A673 (cell line): ENCODE data around the gene BTBD2. TPM values are rescaled to one million over a fixed set of nuclear protein-coding genes. Genes with fewer than 3 reads are reported as not detected.

Source experiments
- BruUV-seq: library from RNA; stranded (reverse); fragments of 400-500 nt; replicated peaks from 2 replicates; lab custom pipeline; 2021; lab: Mats Ljungman, UMichigan
- CTCF ChIA-PET: fragments of 300-600 bp; sonication (Branson Sonifier 250); formaldehyde crosslinking; loops from one replicate; lab custom pipeline; 2022; ENCODE audit warnings: antibody characterized with exemption; lab: Charles Lee
- POLR2A ChIA-PET: fragments of 300-600 bp; sonication (Branson Sonifier 250); formaldehyde crosslinking; loops from one replicate; lab custom pipeline; 2022; ENCODE audit warnings: antibody characterized with exemption; ENCODE audit not compliant: low non-redundant PET; lab: Charles Lee
- DNase-seq: peaks from one replicate; pipeline ENCODE4 v3.0.0-alpha.2; 2015; ENCODE audit warnings: low spot score
- H3K27ac ChIP-seq: fragments of 200-600 bp; sonication (generic); 2 replicates; pipeline ENCODE4 v1.5.1; 2016; ENCODE audit warnings: mixed run types, low read depth, mild to moderate bottlenecking, mixed read lengths, antibody characterized with exemption, low read length; ENCODE audit not compliant: poor library complexity, severe bottlenecking
- H3K27me3 ChIP-seq: fragments of 200-600 bp; sonication (generic); replicated peaks from 2 replicates; pipeline ENCODE4 v1.6.1; 2017; ENCODE audit warnings: mixed run types, low read depth, mild to moderate bottlenecking, mixed read lengths, antibody characterized with exemption, low read length; ENCODE audit not compliant: insufficient read depth, poor library complexity
- H3K36me3 ChIP-seq: fragments of 200-600 bp; sonication (generic); 2 replicates; pipeline ENCODE4 v1.6.1; 2016; ENCODE audit warnings: mixed run types, mild to moderate bottlenecking, mixed read lengths, antibody characterized with exemption, low read length; ENCODE audit not compliant: insufficient read depth, poor library complexity, severe bottlenecking
- H3K4me1 ChIP-seq: fragments of 200-600 bp; sonication (generic); 2 replicates; pipeline ENCODE4 v1.6.1; 2017; ENCODE audit warnings: mixed run types, mild to moderate bottlenecking, mixed read lengths, antibody characterized with exemption, low read length; ENCODE audit not compliant: insufficient read depth, poor library complexity, severe bottlenecking
- H3K4me3 ChIP-seq: fragments of 200-600 bp; sonication (generic); 2 replicates; pipeline ENCODE4 v1.5.1; 2016; ENCODE audit warnings: low read depth, mixed run types, mild to moderate bottlenecking, mixed read lengths, low read length; ENCODE audit not compliant: poor library complexity, severe bottlenecking
- H3K9me3 ChIP-seq: fragments of 200-600 bp; sonication (generic); 2 replicates; pipeline ENCODE4 v1.6.1; 2016; ENCODE audit warnings: mixed run types, low read depth, mild to moderate bottlenecking, mixed read lengths, antibody characterized with exemption, low read length; ENCODE audit not compliant: poor library complexity, severe bottlenecking
- CTCF ChIP-seq: fragments of 300-800, 200-600 bp; sonication (generic); conservative IDR thresholded peaks from 2 replicates; pipeline ENCODE4 v1.5.1; 2017; ENCODE audit warnings: low read depth, mild to moderate bottlenecking, antibody characterized with exemption, low read length, moderate library complexity, mixed read lengths
- EZH2 ChIP-seq: fragments of 200-600 bp; sonication (generic); IDR thresholded peaks from 2 replicates; pipeline ENCODE4 v1.6.1; 2017; ENCODE audit warnings: borderline replicate concordance, low read depth, mild to moderate bottlenecking, mixed read lengths, antibody characterized with exemption, low read length; ENCODE audit not compliant: poor library complexity, severe bottlenecking
- intact Hi-C: fragments of 100-400 bp; cut with micrococcal nuclease; formaldehyde crosslinking; loops from one replicate; pipeline ENCODE4 v1.10.0; 2022; ENCODE audit not compliant: unreplicated experiment
- total RNA-seq: library from RNA; stranded (reverse); gene quantifications from 2 replicates; pipeline ENCODE4 v1.2.3, GENCODE V29; 2021

Gene BTBD2
- total RNA-seq, 1 experiment from 2014 or later, result 91.7 TPM

- BruUV-seq, result no TSS peak
- TF ChIP-seq EZH2 (no peak), CTCF (no peak)
- ChIA-PET CTCF (no interaction called here), POLR2A (interaction anchor here (1.4 kb wide), 1 partner anchor 9 kb away, joined by 5 read pairs; no protein-coding TSS in a partner anchor)
- H3K27ac ChIP-seq, result peak overlapping the region; percentile 96
- DNase-seq, result no peak
- H3K4me3 ChIP-seq, result peak overlapping the region; percentile 52
- peaks cover 45% of the 10 kb centered on the region for H3K36me3 ChIP-seq
- H3K9me3 ChIP-seq, result no peaks in the 10 kb centered on the region
- H3K27me3 ChIP-seq, result no peaks in the 10 kb centered on the region
- peaks cover 26% of the 10 kb centered on the region for H3K4me1 ChIP-seq
- intact Hi-C loops, result no loop called here
Observed at GRCh38 chr19:2041433-2041682, 25.8 kb upstream of the BTBD2 start.

DNA sequence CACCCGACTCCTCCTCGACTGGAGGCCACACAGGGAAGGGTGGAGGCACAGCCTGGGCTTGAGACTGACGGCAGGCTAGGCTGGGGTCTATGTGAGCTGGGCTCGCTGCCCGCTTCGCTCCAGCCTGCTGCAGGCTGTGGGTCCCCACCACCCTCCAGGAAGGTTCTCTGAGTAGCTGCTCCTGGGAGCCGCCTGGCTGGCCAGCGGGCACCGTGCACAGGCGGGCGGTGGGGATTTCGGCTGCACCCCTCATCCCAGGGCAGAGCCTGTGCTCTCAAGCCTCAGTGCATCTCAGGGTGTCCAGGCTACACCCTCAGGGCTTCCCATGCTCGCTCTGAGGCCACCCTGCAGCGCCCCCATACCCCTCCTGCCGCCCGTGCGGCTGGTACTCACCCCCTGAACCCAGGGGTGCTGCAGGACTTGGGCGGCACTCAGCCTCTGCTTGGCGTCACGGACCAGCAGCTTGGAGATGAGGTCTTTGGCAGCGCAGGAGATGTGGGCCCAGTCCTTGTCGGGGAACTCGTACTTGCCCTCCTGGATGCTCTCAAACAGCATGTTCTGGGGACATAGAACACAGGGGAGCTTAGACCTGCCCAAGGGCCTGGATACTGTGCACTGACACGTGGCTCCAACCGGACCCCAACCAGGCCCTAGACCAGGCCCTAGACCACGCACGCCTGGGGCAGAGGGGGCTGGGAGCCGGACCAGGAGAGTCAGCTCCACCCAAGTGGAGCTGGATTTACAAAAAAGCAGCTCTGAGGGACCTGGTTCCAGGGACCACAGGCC, 25.3 kb upstream of the BTBD2 start:
- peaks cover 26% of the 10 kb centered on the region for H3K4me1 ChIP-seq
- peak overlapping the region; percentile 52 for H3K4me3 ChIP-seq
- H3K36me3 ChIP-seq, result peaks cover 44% of the 10 kb centered on the region
- no TSS peak for BruUV-seq
- ChIA-PET CTCF (no interaction called here), POLR2A (interaction anchor here (1.4 kb wide), 1 partner anchor 9 kb away, joined by 5 read pairs; no protein-coding TSS in a partner anchor)
- no peak for TF ChIP-seq CTCF
- no peak for TF ChIP-seq EZH2
- peak overlapping the region; percentile 96 for H3K27ac ChIP-seq
- H3K9me3 ChIP-seq, result no peaks in the 10 kb centered on the region
- no peaks in the 10 kb centered on the region for H3K27me3 ChIP-seq
- intact Hi-C loops, result no loop called here
- DNase-seq, result no peak

DNA sequence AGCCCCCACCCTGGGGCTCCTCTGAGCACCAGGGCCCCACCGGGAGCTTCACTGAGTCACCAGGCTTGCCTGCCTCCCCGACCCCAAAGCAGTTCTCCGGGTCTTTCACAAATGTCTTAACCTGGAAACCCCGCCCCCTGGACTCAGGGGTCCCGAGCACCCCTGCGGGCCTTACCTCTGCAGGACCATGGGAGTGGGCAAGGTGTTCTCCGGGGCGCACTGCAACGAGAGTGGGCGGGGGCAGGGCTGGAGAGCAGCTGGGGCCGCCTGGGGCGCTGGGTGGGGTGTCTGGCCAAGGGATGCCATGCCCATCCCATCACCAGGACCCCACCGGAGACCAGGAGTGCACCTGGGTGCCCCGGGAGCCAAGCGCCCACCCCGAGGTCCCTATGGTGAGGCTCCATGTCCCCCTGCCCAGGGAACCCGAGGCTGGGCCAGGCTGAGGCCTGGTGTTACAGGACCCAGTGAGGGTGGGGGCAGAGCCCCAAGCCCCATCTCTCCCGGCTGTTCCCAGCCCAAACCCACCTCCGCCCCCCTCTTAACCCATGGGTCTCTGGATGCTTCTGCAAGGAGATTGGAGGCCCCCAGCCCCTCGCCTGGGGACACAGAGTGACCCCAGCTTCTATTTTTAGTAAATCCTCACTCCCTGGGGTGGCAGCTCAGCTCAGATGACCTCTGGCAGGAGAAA, 24.6 kb upstream of the BTBD2 start:
- Histone ChIP-seq H3K9me3 (peaks cover 5% of the 10 kb centered on the region), H3K4me3 (no peak overlapping the region), H3K27me3 (no peaks in the 10 kb centered on the region), H3K27ac (peak overlapping the region; percentile 96), H3K4me1 (peaks cover 26% of the 10 kb centered on the region), H3K36me3 (peaks cover 41% of the 10 kb centered on the region)
- TF ChIP-seq EZH2 (no peak), CTCF (no peak)
- ChIA-PET CTCF (no interaction called here), POLR2A (no interaction called here)
- BruUV-seq, result no TSS peak
- intact Hi-C loops, result no loop called here
- DNase-seq, result no peak
